ES-I3 (cell line): ENCODE data around the gene MAPK6.
A peak's percentile ranks its signal among the peaks of the same experiment; 100 is the strongest.

Experiments
- H3K36me3 ChIP-seq: 2 replicates; pipeline ENCODE4 v1.6.1; 2013; ENCODE audit warnings: mild to moderate bottlenecking, low read length, control low read depth, moderate library complexity; ENCODE audit not compliant: insufficient read depth
- H3K4me1 ChIP-seq: 2 replicates; pipeline ENCODE4 v1.6.1; 2013; ENCODE audit warnings: mild to moderate bottlenecking, control low read depth, low read length; ENCODE audit not compliant: insufficient read depth
- H3K9ac ChIP-seq: 2 replicates; pipeline ENCODE4 v1.6.1; 2013; ENCODE audit warnings: low read depth, mild to moderate bottlenecking, low read length, moderate library complexity
- H3K9me3 ChIP-seq: 2 replicates; pipeline ENCODE4 v1.6.1; 2013; ENCODE audit warnings: mild to moderate bottlenecking, low read length, moderate library complexity; ENCODE audit not compliant: control insufficient read depth, insufficient read depth

The MAPK6 gene

GRCh38 chr15:52003710-52004109, 15.3 kb upstream of the MAPK6 start:
- Histone ChIP-seq H3K9me3 (no peaks in the 10 kb centered on the region), H3K36me3 (no peaks in the 10 kb centered on the region), H3K4me1 (no peaks in the 10 kb centered on the region; the same call in 1 of the 2 replicates), H3K9ac (no peak overlapping the region)

- Histone ChIP-seq H3K9me3 (no peaks in the 10 kb centered on the region), H3K36me3 (no peaks in the 10 kb centered on the region), H3K4me1 (no peaks in the 10 kb centered on the region; the same call in 1 of the 2 replicates), H3K9ac (no peak overlapping the region)
Observed at GRCh38 chr15:52004806-52005205, 14.2 kb upstream of the MAPK6 start.

GRCh38 chr15:52005748-52006701, 13.0 kb upstream of the MAPK6 start:
- Histone ChIP-seq H3K9ac (no peak overlapping the region), H3K36me3 (no peaks in the 10 kb centered on the region), H3K9me3 (no peaks in the 10 kb centered on the region), H3K4me1 (no peaks in the 10 kb centered on the region; the same call in 1 of the 2 replicates)

DNA sequence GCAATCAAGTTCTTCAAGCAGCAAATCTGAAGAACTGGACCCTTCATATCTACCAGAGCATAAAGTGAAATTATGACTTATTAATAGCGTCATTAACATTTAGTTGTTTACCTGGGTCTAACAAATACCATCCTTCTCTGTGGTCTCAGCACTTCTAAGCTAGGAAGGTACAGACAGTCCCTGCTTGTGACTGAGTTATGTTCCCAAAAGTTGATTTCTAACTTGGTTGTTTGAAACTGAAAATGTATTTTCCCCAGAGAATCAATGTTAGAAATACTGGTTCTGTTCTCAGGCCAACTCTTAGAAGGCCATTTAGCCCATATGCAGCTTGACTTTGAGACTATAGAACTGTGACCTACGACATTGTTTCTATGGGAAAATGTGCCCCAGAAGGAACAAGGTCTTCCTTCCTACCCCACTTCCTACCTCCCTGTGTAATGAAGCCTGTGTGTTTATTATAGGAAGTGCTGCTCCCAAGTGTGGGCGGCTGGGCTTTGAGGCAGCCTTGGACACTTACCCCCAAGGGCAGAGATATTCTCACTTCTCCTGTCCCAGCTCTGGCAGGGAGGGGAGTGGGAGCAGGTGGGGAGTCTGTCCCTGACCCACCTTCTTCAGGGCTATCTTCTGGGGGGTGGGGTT, 12.2 kb upstream of the MAPK6 start:
- Histone ChIP-seq H3K9me3 (no peaks in the 10 kb centered on the region), H3K36me3 (no peaks in the 10 kb centered on the region), H3K4me1 (no peaks in the 10 kb centered on the region; the same call in 1 of the 2 replicates), H3K9ac (no peak overlapping the region)

GRCh38 chr15:52008359-52008697, 10.7 kb upstream of the MAPK6 start:
- Histone ChIP-seq H3K9ac (no peak overlapping the region), H3K9me3 (no peaks in the 10 kb centered on the region), H3K4me1 (no peaks in the 10 kb centered on the region; the same call in 1 of the 2 replicates), H3K36me3 (no peaks in the 10 kb centered on the region)

- no peaks in the 10 kb centered on the region for H3K9me3 ChIP-seq
- H3K9ac ChIP-seq = no peak overlapping the region
- no peaks in the 10 kb centered on the region; the same call in 1 of the 2 replicates for H3K4me1 ChIP-seq
- H3K36me3 ChIP-seq = no peaks in the 10 kb centered on the region
Observed at GRCh38 chr15:52008698-52009434, 10.2 kb upstream of the MAPK6 start.

GRCh38 chr15:52010633-52011595, 8.1 kb upstream of the MAPK6 start:
- Histone ChIP-seq H3K9ac (no peak overlapping the region), H3K4me1 (no peaks in the 10 kb centered on the region; the same call in 1 of the 2 replicates), H3K9me3 (no peaks in the 10 kb centered on the region), H3K36me3 (no peaks in the 10 kb centered on the region)

GRCh38 chr15:52011711-52012144, 7.3 kb upstream of the MAPK6 start:
- no peaks in the 10 kb centered on the region for H3K36me3 ChIP-seq
- H3K9me3 ChIP-seq = no peaks in the 10 kb centered on the region
- no peak overlapping the region for H3K9ac ChIP-seq
- H3K4me1 ChIP-seq = no peaks in the 10 kb centered on the region; the same call in 1 of the 2 replicates

- Histone ChIP-seq H3K4me1 (no peaks in the 10 kb centered on the region; the same call in 1 of the 2 replicates), H3K9me3 (no peaks in the 10 kb centered on the region), H3K36me3 (no peaks in the 10 kb centered on the region), H3K9ac (no peak overlapping the region)
Observed at GRCh38 chr15:52012210-52012609, 6.8 kb upstream of the MAPK6 start.

GRCh38 chr15:52013151-52013791, 5.7 kb upstream of the MAPK6 start:
- Histone ChIP-seq H3K36me3 (no peaks in the 10 kb centered on the region), H3K9me3 (no peaks in the 10 kb centered on the region), H3K4me1 (no peaks in the 10 kb centered on the region; the same call in 1 of the 2 replicates), H3K9ac (no peak overlapping the region)

GRCh38 chr15:52014616-52015015, 4.4 kb upstream of the MAPK6 start:
- H3K4me1 ChIP-seq = no peaks in the 10 kb centered on the region

DNA sequence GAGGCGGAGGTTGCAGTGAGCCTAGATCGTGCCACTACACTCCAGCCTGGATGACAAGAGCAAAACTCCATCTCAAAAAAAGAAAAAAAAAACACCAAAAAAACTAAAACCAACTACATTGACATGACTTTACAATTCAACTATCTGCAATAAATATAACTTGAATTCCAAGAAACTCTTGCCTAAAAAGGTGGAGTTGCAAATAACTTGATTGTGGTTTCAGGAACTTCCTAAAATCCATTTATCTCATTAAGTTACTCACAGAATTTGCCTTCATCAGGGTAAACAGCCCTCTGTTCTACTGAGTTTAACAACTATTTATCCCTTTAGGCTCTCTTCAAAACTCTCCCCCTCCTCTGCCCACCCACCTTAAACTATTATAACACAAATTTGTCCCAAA, 2.7 kb upstream of the MAPK6 start:
- Histone ChIP-seq H3K36me3 (no peaks in the 10 kb centered on the region), H3K4me1 (peaks cover 1% of the 10 kb centered on the region; the same call in 1 of the 2 replicates), H3K9ac (no peak overlapping the region), H3K9me3 (no peaks in the 10 kb centered on the region)

More at GRCh38 chr15:52014616-52015015, 4.4 kb upstream of the MAPK6 start:
- Histone ChIP-seq H3K9me3 (no peaks in the 10 kb centered on the region), H3K9ac (no peak overlapping the region), H3K36me3 (no peaks in the 10 kb centered on the region)

- Histone ChIP-seq H3K36me3 (no peaks in the 10 kb centered on the region), H3K9me3 (no peaks in the 10 kb centered on the region), H3K9ac (peak overlapping the region; percentile 93), H3K4me1 (peaks cover 14% of the 10 kb centered on the region)
Observed at GRCh38 chr15:52018244-52018643, 775 bp upstream of the MAPK6 start.
